CD4-positive, alpha-beta T cell treated with Interleukin-15 for 4 hours (primary cell): ENCODE data around the gene PCDHB16.

Experiments
- DNase-seq: peaks from one replicate; pipeline ENCODE4 v3.0.0-alpha.2; 2020; ENCODE audit warnings: low spot score

The PCDHB16 gene

DNA sequence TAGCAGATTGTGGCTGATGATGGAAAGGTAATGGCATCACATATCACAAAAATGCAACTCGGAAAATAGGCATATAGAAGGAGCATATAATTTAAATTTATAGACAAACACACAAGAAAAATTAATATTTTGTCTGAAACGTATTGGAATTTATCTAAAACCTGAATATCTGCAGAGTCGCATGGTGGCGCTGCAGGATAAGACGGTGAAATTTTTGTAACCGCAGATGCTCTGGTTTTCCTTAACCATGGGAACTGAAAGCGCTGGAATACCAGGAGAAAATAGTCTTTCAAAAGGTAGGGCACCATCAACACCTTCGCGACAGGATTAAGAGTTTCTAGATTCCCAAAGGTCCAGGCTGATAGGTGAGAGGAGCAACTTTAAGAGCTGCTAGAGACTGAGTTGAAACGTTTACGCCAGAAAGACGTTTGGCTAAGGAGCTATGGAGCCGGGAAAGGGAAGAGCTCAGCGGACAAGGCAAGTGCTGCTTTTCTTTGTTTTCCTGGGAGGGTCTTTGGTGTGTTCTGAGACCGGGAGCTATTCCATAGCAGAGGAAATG lies 52.0 kb downstream of the PCDHB16 start:
- DNase-seq = no peak
